ENCODE measurements around the gene HMG20A.

Gene HMG20A

DNA sequence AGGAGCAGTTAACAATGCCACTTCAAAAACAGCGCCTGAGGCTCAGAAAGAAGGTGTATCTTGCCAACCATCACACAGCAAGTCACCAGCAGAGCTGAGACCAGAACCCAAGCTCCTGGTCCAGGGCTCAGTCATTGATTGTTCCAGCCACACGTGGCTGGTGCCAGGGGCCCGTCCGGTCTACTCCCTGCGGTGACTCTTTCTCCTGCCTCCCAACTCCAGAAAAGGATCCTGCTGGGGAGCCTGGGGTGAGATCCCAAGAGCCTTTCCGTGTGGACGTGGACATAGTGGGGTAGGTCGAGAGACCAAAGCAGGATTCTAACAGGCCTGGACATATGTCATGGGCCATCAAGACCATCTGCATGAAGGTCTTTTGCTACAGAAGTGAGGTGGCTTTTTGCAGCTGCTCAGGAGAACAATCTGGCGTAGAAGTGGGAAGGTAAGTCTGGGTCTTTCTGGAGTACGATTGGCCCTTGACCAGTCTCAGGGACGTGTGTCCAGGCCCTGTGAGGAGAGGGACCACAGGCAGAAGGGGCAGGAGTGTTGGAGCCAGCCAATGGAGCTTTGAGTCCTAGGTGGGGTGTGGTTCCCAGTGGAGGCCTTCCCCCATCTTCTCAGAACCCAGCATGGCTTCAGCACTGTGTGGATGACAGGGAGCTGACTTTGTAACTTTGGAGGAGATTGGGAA is 105.4 kb downstream of the HMG20A start:
- DNase-seq: no peak

DNA sequence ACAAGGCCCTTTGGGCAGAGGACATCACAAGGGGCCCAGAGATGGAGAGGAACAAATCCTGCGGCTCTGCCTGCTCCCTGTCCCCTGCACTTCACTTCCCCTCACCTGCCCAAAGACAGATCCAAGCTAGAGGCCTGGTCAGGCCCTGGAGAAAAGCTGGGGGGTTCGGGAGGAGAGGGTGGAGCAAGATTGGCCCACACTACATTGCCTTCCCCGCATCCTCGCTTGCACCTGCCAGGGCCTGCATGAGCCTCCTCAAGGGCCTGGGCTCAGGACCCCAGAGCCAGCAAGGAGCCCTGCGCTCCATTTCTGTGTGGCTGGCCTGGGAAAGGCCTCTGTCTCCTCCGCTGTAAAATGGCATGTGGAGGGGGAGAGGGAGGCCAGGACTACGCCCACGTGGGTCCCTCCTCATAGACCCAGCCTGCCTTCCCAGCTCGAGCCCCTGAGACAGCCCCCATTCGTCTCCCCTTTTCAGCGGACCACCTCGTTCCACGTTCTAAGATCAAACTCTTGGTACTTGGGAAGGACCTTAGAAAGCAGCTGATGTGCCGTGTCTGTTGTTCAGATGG is 106.0 kb downstream of the HMG20A start:
- DNase-seq: no peak

DNA sequence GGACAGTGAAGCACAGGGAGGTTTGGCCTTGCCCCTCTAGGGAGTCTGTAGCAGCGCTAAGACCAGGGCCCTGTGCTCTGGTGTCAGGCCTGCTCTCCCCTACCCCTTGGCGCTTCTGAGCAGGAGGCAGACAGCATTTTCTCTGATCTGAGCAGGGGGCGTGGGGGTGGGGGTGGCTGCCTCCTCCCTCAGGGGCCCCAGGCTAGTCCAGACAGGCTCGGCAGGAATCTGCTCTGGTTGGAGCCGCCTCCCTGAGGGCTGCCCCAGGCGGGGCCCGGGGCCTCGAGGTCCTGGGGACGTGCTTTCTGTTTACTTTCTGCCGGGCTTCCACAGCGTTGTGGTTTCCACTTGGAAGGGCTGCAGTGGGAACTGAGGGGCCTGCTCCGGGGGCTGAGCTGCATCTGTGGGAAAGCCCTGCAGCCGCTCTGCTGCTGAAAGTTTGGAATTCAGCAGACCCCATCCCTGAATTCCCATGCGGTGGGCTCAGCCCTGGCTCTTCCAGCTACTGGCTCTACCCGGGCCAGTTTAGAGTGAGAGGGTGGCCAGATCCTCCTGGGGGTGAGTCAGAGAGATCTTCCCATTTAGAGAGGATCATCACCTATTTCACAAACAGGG is 106.6 kb downstream of the HMG20A start:
- DNase-seq: no peak

- DNase-seq: no peak
Measured at GRCh38 chr15:77527831-77528231, 107.1 kb downstream of the HMG20A start.

- no peak for DNase-seq
Measured at GRCh38 chr15:77528290-77528967, 107.7 kb downstream of the HMG20A start.

DNA sequence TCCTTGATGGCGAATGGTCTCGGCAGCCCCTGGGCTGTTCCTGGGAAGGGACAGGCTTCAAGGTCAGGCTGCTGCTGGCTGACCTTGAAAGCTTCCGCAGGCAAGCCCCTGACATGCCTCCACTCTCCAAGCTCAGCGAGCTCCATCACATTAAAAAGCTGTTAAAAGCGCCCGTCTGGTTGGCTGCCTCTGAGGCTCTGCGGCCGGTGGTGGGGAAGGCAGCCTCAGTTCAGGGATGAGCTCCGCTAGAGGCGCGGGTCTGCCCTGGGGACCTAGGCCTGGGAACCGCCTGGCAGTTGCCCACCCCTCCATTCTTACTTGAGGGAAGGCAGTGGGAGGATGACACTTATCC is 108.3 kb downstream of the HMG20A start:
- no peak for DNase-seq

GRCh38 chr15:77529394-77530159 is 108.9 kb downstream of the HMG20A start:
- no peak for DNase-seq

DNA sequence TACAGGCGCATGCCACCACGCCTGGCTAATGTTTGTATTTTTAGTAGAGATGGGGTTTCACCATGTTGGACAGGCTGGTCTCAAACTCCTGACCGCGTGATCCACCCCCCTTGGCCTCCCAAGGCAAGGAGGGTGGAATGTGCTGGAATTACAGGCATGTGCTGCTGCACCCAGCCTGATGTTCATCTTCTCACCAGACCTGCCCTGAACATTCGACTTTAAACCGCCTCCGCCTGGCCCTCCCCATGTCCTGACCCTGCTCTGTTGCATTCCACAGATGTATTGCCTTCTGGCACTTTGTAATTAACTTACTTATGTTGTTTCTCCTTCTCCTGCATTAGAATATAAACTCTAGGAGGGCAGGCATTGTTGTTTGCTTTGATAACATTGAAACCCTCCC is 109.9 kb downstream of the HMG20A start:
- no peak for DNase-seq

DNA sequence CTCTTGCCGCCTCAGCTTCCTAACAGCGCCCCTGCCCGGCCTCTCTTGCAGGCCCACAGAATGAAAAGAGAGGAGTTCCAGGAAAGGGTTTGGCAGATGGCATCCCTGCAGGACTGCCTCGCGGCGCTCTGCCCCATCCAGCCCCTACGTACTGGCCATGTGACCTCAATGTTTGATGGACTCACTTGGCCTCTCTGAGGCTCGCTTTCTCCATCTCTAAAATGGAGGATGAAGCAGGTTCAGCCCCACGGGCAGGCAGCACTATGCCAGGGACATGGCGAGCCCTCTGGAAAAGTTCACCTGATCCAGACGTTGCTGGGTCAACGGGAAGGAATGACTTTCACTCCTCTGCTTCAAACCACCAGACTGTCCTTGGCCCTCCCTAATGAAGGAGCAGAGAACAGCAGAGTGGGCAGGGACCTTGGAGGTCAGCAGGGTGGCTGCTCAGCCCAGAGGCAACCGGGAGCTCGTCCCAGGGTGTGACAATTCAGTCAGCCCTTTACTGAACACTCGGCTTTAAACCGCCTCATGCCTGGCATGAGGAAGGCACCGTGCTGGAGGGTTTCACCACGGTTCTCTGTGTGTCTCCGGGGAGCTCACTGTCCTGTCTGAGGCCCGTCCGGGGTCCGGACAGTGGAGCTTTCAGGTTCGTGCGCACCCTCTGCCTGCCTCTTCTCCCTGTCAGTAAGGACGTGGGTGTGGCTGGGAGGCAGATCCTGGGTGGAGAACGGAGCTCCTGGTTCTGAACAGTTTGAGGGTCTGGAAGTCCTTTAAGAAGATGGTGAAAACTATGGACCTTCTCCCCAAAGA is 110.7 kb downstream of the HMG20A start:
- DNase-seq: no peak

DNA sequence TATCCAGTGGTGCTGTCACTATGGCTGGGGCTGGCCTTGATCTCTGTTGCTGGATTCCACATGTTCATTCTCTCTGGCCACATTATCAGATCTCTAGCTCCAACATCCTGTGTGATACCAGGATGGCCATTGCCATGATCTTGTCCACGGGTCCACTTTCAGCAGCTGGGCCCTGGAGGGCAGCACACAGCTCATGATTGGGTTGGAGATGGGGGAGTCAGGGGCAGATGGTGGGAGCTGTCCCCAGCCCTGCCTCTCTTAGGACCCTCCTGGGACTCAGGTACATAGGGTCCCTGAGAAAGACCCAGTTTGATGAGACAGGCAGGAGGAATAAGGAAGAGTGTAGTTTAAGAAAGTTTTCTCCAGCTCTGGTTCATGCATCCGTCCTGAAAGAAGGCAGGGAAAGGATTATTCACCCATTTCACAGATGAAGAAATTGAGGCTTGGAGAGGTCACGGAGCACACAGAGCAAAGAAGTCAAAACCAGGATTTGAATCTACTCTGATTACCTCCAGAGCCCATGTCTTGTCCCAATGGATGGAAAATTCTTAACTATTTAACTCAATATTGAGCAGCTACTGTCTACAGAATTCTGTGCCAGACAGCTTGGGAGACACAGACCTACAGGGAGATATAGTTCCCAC is 111.5 kb downstream of the HMG20A start:
- no peak for DNase-seq

DNA sequence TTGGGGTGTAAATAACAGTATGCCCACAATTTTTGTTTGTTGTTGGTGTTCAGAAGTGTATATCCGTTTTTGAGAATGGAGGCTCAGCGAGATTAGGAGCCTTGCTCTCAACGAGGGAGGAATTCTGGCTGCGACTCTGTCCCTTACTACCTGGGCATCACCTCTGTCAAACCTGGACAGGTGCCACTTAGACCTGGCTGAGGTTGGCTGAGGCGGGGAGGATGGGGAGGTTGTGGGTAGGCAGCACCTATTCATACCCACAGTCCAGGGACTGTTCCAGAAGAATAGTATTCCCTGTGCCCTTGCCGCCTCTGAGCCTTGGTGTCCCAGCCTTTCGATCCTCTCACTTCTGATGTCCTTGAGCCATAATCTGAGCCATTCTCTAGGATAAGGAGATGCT is 112.2 kb downstream of the HMG20A start:
- DNase-seq: no peak

GRCh38 chr15:77533578-77534430 is 113.1 kb downstream of the HMG20A start:
- DNase-seq: no peak
